OCI-LY7 (cell line): Measurements from ENCODE around the gene HNRNPAB. TPM values are rescaled to one million over a fixed set of nuclear protein-coding genes. Genes with fewer than 3 reads are reported as not detected.
A peak's percentile ranks its signal among the peaks of the same experiment; 100 is the strongest.

ENCODE experiments used
- BruUV-seq: library from RNA; stranded (reverse); fragments of 400-500 nt; replicated peaks from 2 replicates; lab custom pipeline; 2021; lab: Mats Ljungman, UMichigan
- CTCF ChIA-PET: fragments of 300-600 bp; sonication (Branson Sonifier 250); formaldehyde crosslinking; loops from one replicate; lab custom pipeline; 2022; ENCODE audit warnings: antibody characterized with exemption; ENCODE audit not compliant: unreplicated experiment; lab: Charles Lee
- POLR2A ChIA-PET: fragments of 300-600 bp; sonication (Branson Sonifier 250); formaldehyde crosslinking; loops from one replicate; lab custom pipeline; 2022; ENCODE audit warnings: antibody characterized with exemption; lab: Charles Lee
- DNase-seq: peaks from one replicate; pipeline ENCODE4 v3.0.0-alpha.2; 2015; ENCODE audit warnings: low spot score
- H2AFZ ChIP-seq: fragments of 200-600 bp; sonication (generic), shearing (Covaris generic); 2 replicates; pipeline ENCODE4 v1.6.1; 2014; ENCODE audit warnings: mild to moderate bottlenecking, antibody characterized with exemption, low read length, moderate library complexity
- H3K27ac ChIP-seq: fragments of 200-600 bp; sonication (generic); 2 replicates; pipeline ENCODE4 v1.5.1; 2014; ENCODE audit warnings: mixed run types, low read depth, mild to moderate bottlenecking, moderate library complexity, low read length, inconsistent platforms; ENCODE audit not compliant: poor library complexity, severe bottlenecking
- H3K36me3 ChIP-seq: fragments of 200-600 bp; sonication (generic); 2 replicates; pipeline ENCODE4 v1.6.1; 2014; ENCODE audit warnings: mild to moderate bottlenecking, antibody characterized with exemption, low read length, moderate library complexity, mixed read lengths; ENCODE audit not compliant: insufficient read depth
- H3K4me1 ChIP-seq: fragments of 200-600 bp; sonication (generic); 2 replicates; pipeline ENCODE4 v1.5.1; 2014; ENCODE audit warnings: mild to moderate bottlenecking, low read length; ENCODE audit not compliant: insufficient read depth, poor library complexity, severe bottlenecking
- H3K4me2 ChIP-seq: fragments of 200-600 bp; sonication (generic); 2 replicates; pipeline ENCODE4 v1.6.1; 2014; ENCODE audit warnings: mild to moderate bottlenecking, low read length
- H3K4me3 ChIP-seq: fragments of 200-600 bp; sonication (generic); 2 replicates; pipeline ENCODE4 v1.5.1; 2014; ENCODE audit warnings: mild to moderate bottlenecking, low read depth, low read length; ENCODE audit not compliant: poor library complexity, severe bottlenecking
- H3K79me2 ChIP-seq: fragments of 200-600 bp; sonication (generic); 2 replicates; pipeline ENCODE4 v1.6.1; 2016; ENCODE audit warnings: low read depth, mild to moderate bottlenecking, low read length, moderate library complexity, mixed read lengths; ENCODE audit not compliant: insufficient read depth
- H3K9me2 ChIP-seq: fragments of 200-600 bp; sonication (generic); 2 replicates; pipeline ENCODE4 v1.6.1; 2016; ENCODE audit warnings: mild to moderate bottlenecking, low read length, mixed read lengths; ENCODE audit not compliant: insufficient read depth
- H3K9me3 ChIP-seq: fragments of 200-600 bp; sonication (generic); 2 replicates; pipeline ENCODE4 v1.6.1; 2014; ENCODE audit warnings: mild to moderate bottlenecking, mixed run types, low read length, mixed read lengths
- H4K20me1 ChIP-seq: fragments of 200-600 bp; sonication (generic); 2 replicates; pipeline ENCODE4 v1.6.1; 2014; ENCODE audit warnings: mild to moderate bottlenecking, antibody characterized with exemption, low read length, moderate library complexity, mixed read lengths; ENCODE audit not compliant: insufficient read depth
- EZH2phosphoT487 ChIP-seq: fragments of 200-600 bp; sonication (generic); IDR thresholded peaks from 2 replicates; pipeline ENCODE4 v1.6.1; 2018; ENCODE audit warnings: low read depth, borderline replicate concordance, mild to moderate bottlenecking, mixed run types, antibody characterized with exemption, low read length, moderate library complexity, mixed read lengths
- intact Hi-C: fragments of 100-400 bp; cut with micrococcal nuclease; formaldehyde crosslinking; loops from one replicate; pipeline ENCODE4 v1.10.0; 2022; ENCODE audit not compliant: unreplicated experiment
- total RNA-seq, 2 experiments: library from RNA; depleted of rRNA in 1 of 2; stranded (reverse); fragments of >200 nt in 1 of 2; shearing (Covaris generic) in 1 of 2; gene quantifications; 2 replicates each; pipeline ENCODE4 v1.2.3, GENCODE V29; 2014 to 2022
- TF ChIP-seq, protein P1 (sequence below): fragments of 200-600 bp; sonication (generic); conservative IDR thresholded peaks from 2 replicates; pipeline ENCODE4 v1.5.1; 2014; ENCODE audit warnings: mild to moderate bottlenecking, antibody characterized with exemption, low read length, moderate library complexity, mixed read lengths

HNRNPAB gene
- total RNA-seq, 2 experiments from 2014 or later, result 146 to 350 TPM

- no TSS peak for BruUV-seq
- Histone ChIP-seq H2AFZ (no peak overlapping the region), H3K4me1 (peaks cover 5% of the 10 kb centered on the region), H3K9me2 (no peaks in the 10 kb centered on the region), H3K9me3 (no peaks in the 10 kb centered on the region), H3K27ac (no peak overlapping the region), H3K4me3 (no peak overlapping the region), H3K4me2 (no peak overlapping the region), H4K20me1 (peaks cover 11% of the 10 kb centered on the region), H3K79me2 (peaks cover 33% of the 10 kb centered on the region), H3K36me3 (peaks cover 20% of the 10 kb centered on the region)
- no peak for TF ChIP-seq EZH2phosphoT487
- TF ChIP-seq, protein P1, sequence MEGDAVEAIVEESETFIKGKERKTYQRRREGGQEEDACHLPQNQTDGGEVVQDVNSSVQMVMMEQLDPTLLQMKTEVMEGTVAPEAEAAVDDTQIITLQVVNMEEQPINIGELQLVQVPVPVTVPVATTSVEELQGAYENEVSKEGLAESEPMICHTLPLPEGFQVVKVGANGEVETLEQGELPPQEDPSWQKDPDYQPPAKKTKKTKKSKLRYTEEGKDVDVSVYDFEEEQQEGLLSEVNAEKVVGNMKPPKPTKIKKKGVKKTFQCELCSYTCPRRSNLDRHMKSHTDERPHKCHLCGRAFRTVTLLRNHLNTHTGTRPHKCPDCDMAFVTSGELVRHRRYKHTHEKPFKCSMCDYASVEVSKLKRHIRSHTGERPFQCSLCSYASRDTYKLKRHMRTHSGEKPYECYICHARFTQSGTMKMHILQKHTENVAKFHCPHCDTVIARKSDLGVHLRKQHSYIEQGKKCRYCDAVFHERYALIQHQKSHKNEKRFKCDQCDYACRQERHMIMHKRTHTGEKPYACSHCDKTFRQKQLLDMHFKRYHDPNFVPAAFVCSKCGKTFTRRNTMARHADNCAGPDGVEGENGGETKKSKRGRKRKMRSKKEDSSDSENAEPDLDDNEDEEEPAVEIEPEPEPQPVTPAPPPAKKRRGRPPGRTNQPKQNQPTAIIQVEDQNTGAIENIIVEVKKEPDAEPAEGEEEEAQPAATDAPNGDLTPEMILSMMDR, result no peak
- ChIA-PET POLR2A (interaction anchor here (0.6 to 1.2 kb wide), 5 partner anchors 20 to 609 kb away, joined by 3 to 7 read pairs (median 3); partner anchors contain the start of gene TMED9), CTCF (no interaction called here)
- no peak for DNase-seq
- intact Hi-C loops, result no loop called here
Observed at GRCh38 chr5:178201221-178201926, 3.0 kb upstream of the HNRNPAB start.

GRCh38 chr5:178201927-178202235 lies 2.5 kb upstream of the HNRNPAB start:
- DNase-seq, result no peak
- Histone ChIP-seq H3K36me3 (peaks cover 25% of the 10 kb centered on the region), H3K9me3 (no peaks in the 10 kb centered on the region), H3K4me1 (peaks cover 10% of the 10 kb centered on the region), H3K79me2 (peaks cover 38% of the 10 kb centered on the region), H2AFZ (no peak overlapping the region), H3K4me2 (no peak overlapping the region), H3K4me3 (no peak overlapping the region), H3K27ac (no peak overlapping the region), H4K20me1 (peaks cover 16% of the 10 kb centered on the region), H3K9me2 (no peaks in the 10 kb centered on the region)
- BruUV-seq, result no TSS peak
- ChIA-PET POLR2A (interaction anchor here (0.6 to 1.2 kb wide), 5 partner anchors 21 to 610 kb away, joined by 3 to 7 read pairs (median 3); partner anchors contain the start of gene TMED9), CTCF (no interaction called here)
- TF ChIP-seq, protein P1, result no peak
- no peak for TF ChIP-seq EZH2phosphoT487
- intact Hi-C loops, result no loop called here

- no peak overlapping the region for H2AFZ ChIP-seq
Observed at GRCh38 chr5:178202541-178202940, 1.8 kb upstream of the HNRNPAB start.

More at GRCh38 chr5:178202541-178202940, 1.8 kb upstream of the HNRNPAB start:
- peaks cover 31% of the 10 kb centered on the region for H3K36me3 ChIP-seq
- no peaks in the 10 kb centered on the region for H3K9me3 ChIP-seq
- H3K79me2 ChIP-seq, result peaks cover 44% of the 10 kb centered on the region
- BruUV-seq, result TSS peak; percentile 53
- no peak for DNase-seq
- H3K9me2 ChIP-seq, result no peaks in the 10 kb centered on the region
- intact Hi-C loops, result no loop called here
- no peak overlapping the region for H3K4me2 ChIP-seq
- CTCF ChIA-PET, result no interaction called here
- no peak for TF ChIP-seq EZH2phosphoT487
- TF ChIP-seq, protein P1, result no peak
- H4K20me1 ChIP-seq, result peaks cover 23% of the 10 kb centered on the region
- peaks cover 17% of the 10 kb centered on the region for H3K4me1 ChIP-seq
- POLR2A ChIA-PET, result interaction anchor here (1.2 kb wide), 1 partner anchor 21 kb away, joined by 7 read pairs; no protein-coding TSS in a partner anchor
- H3K4me3 ChIP-seq, result no peak overlapping the region
- no peak overlapping the region for H3K27ac ChIP-seq
